ENCODE results near the gene CNTF.

The CNTF gene

DNA sequence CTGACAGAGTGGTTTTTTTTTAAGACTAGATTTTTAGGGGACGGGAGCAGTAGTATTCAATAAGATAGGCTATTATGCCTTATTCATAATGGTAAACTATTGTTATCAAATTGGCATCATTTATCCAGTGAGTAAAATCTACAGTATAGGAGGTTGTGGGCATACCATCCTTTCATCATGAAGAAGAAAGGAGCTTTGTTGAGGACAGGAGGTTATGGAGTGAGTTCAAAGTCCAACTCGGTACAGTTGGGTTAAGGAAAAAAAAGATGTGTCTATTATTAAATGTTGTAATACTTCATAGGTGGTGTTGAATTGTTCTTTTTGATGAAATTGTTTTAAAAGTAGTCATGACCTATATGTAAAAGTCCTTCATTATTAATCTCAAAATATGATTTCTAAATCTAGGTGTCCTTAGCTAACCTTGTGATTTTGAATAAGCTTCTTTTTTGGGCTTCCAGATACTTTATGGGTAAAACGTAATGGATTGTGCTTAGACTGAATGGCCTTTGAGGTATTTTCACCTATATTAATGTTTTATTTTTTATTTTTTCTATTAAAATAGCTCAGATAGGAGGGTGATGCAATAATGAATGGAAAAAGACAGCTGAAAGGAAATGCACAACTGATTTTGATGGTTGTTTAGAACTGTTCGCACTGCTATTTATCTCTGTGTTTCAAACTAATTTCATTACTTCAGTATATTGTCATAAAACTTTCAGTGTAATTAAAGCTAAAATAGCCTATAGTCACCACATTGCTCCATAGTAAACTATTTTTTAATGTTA lies 15.3 kb upstream of the CNTF start:
- DNase-seq (ENCODE audit: low read depth), result no peak

DNA sequence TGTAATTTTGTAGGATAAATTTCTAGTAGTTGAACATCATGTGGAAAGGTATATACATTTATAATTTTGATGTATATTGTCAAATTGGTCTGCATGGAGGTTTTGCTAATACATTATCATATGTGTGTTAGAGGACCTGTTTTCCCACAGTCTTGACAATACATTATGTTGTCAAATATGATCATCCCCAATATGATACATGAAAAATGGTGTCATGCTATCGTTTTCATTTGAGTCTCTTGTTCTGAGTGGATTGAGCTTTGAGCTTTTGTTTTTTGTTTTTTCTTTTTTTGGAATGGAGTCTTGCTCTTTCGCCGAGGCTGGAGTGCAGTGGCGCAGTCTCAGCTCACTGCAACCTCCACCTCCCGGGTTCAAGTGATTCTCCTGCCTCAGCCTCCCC lies 14.1 kb upstream of the CNTF start:
- DNase-seq (ENCODE audit: low read depth), result no peak

DNA sequence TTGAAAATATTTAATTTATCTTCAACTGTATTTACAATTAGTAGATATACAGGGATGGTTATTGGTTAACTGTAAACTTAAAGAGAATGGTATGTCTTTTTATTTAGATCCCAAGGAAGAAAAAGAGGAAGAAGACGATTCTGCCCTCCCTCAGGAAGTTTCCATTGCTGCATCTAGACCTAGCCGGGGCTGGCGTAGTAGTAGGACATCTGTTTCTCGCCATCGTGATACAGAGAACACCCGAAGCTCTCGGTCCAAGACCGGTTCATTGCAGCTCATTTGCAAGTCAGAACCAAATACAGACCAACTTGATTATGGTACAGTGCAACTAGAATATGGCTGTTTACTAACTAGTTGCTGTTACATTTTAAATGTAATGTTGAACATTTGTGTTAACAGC lies 12.7 kb upstream of the CNTF start:
- DNase-seq (ENCODE audit: low read depth), result no peak

DNA sequence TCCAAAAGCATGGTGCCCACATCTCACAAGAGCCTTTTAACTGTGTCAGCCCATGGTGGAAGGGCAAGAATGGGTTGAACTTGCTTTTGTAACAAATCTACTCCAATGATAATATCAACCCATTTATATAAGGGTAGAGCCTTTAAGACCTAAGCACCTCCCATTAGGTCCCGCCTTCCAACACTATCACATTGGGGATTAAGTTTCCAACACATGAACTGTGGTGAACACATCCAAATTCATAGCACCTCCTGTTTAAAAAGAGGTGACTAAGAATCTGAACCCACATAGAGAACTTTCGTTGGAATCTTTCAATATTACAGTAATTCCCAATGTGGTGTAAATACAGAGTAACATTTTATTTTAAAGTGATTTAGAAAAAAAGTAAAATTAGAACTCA lies 9.2 kb upstream of the CNTF start:
- no peak for DNase-seq (ENCODE audit: low read depth)

DNA sequence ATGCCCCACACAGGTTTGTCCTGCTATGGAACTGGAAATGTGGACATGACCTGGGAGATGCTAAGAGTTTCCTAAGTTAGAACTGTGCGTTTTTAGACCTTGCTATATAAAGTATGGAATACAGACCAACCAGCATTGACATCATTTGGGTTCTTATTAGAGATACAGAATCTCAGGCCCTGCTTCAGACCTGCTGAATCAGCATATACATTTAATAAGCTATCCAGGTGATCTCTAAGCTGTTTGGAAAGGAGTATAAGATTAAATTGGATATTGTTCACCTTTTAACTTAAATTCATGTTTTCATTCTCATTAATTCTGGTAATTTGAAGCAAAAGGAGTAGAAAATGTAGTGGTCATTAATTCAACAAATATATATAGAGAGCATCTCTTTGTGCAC lies 6.9 kb upstream of the CNTF start:
- no peak for DNase-seq (ENCODE audit: low read depth)

DNA sequence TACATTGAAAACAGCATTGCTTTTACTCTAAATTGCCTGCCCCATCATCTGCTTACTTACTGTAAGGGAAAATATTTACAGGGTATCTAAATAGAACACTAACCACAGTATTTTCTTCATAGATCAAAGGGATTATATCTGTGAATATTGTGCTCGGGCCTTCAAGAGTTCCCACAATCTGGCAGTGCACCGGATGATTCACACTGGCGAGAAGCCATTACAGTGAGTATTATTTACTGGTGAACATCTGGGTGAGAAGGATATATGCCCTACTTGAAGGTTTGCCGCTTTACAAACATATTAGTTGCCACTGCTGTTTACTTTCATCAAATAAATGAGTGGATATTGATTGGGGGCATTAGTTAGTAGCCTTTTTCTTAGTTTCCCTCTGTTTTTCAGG lies 5.9 kb upstream of the CNTF start:
- DNase-seq (ENCODE audit: low read depth), result peak; percentile 85

DNA sequence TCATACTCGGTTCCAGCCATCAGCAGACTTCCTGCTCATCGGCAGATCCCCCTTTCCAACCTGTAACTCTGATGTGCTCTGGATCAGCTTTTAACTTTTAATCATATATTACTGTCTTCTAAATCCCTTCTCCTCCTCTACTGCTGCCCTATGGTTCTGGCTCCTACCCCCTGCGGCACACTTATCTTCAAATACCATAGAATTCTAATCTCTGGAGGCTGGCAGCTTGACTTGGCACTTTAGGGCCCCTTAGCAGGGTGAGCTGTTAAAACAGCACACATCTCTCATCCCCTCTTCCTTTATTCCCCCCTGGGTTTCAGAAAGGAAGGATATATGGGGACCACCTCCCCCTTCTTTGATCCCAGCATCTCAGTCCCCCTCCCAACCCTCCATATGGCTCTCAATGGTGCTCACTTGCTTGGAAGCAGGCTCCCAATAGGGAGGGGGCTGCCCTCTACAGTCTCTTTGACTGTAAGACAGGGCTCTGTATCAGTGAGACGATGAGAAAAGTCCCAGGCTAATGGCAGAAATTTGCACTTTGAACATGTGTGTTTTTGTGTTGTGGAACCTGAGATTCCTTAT lies 4.4 kb upstream of the CNTF start:
- no peak for DNase-seq (ENCODE audit: low read depth)

DNA sequence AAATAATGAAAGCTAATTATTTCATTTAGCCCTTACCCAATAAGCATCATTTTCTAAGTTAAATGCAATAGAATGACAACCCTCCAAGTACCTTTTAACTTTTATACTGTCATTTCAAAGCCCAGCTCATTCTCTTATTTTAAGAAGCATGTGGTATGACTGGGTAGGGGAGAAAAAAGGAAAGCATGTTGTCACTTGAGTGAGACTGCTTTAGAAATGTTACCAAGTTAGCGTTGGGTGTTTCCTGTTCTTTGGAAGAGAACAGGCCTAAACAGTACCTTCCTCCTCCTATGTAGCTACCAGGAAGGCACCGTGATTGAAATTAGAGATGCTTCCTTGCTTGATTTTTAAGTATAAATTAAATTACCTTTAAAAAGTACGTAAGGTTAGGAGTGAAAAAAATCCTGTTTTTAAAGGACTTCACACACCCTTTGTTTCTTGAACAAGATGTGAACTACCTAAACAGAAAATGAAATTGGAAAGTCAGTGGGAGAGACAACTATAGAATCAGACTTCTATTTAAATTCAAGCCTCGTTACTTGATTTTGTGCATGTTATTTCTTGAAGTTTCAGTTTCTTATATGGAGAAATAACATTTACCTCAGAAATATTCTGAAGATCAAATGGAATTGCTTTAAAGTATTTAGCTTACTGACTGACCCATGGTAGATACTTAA lies 741 bp upstream of the CNTF start:
- no peak for DNase-seq (ENCODE audit: low read depth)

DNA sequence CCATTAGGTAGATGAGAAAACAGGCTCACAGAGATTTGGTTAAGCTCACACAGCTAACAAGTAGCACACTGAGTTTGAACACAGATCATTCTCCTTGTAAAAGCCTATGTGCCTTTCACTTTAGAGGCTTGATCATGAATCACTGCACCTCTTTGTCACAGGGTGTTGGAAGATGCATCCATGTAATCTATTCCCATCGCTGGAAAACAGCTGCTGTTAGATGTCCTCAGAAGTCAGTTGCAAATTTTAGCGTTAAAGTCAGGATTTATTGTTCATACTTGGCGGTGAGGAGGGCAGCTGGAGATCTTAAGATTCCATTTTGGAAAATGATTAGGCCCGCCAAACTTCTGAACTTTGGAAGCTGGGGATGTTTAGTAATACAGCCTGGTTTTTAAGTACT lies 2.6 kb downstream of the CNTF start:
- DNase-seq (ENCODE audit: low read depth), result no peak

DNA sequence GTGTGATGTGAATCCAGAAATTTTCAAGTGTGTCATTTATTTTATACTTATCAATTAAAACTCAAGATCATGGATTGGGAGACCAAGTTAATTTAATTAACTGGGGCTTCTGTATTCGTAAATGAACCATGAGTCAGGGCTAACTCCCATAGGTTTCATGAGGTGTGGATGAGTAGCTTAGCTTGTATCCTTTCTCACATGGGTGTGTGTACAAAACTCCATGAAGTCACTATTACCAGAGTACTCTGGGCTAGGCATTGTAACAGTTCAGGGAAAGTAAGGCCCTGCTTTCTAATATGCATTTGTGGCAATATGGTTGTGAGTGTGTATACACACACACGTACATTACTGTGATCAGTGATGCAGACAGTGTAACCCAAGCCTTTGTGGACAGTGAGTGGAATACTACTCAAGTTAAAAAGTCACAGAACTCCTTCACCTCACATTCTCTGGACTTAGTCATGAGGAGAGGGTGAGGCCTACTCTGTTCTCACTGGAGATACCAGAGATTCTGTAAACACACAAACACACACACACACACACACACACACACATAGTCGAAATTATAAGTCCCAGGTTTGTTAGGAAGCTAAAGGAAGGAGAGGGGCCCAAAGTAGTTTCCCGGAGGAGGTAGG lies 3.5 kb downstream of the CNTF start:
- DNase-seq (ENCODE audit: low read depth), result no peak

DNA sequence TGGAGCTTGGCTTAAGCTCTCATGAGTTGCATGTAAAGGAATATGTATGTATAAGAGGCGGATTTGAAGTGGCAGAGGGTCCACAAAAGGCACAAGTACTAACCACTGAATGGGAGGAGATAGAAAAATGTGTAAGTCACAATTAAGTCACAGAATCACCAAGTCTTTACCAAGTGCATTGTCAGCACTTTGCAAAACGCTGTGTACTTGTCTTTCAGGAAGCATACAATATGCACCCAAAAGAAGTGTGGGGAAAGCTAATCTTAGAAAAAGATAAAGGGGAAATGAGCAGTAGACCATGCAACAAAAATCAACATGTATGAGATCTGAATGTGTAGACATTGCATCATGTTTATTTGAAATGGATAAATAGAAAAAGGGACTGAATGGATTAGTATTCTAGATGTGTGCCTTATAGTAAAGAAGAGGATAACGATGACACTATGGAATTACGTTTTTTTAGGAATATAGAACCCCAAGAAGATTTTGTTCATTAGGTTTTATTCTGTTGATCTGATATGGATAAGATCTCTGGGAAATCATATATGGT lies 4.5 kb downstream of the CNTF start:
- DNase-seq (ENCODE audit: low read depth), result no peak

DNA sequence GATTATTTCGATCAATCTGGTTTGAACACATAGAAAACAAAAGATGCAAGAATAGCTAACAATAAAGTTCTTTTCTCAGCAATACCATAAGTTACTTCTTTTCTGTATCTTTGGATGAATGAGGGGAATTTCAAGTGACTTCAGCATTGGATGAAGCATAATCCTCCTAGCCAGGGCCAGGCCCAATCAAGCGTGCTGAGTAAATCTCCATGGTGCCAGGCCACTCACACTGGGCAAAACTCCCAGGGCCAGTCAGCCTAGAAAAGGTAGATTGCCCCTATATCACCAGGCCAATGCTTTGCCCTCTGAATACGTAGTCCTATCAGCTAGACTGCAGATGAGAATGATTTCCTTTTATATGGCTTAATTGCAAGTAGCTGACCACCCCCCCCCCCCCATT lies 6.0 kb downstream of the CNTF start:
- DNase-seq (ENCODE audit: low read depth), result no peak

DNA sequence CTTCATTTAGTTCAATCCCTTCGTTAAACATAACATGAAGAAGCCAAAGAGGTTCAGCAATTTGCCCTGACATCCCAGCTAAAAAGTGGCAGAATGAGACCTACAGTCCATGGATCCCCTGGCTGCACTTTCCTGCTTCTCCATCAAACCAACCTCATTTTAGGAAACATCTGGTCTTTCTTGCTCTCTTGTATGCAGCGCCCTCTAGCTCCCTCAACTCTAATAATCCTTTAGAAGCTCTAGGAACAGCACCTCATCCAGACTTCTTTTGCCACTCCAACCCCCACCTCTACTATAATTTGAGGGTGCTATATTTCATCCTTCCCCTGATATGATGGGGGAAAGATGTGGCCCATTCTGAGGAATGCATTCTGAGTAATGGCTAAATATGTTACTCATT lies 7.4 kb downstream of the CNTF start:
- DNase-seq (ENCODE audit: low read depth), result peak; percentile 48

DNA sequence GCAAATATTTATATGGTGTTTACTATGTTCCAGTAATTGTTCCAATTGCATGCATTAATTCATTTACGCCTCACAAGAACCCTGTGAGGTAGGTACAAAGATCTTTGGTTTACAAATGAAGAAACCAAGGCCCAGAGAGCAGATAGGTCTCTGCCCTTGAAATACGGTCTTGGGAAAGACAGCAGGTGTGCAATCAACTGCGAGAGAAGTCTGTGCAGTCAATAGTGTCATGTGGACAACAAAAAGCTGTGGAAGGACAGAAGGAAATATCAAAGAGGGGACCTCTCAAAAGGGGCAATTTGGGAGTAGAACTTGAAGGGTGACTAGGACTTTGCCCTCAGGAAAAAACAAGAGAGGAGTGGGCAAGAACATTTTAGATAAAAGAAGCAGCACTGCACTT lies 8.9 kb downstream of the CNTF start:
- no peak for DNase-seq (ENCODE audit: low read depth)

DNA sequence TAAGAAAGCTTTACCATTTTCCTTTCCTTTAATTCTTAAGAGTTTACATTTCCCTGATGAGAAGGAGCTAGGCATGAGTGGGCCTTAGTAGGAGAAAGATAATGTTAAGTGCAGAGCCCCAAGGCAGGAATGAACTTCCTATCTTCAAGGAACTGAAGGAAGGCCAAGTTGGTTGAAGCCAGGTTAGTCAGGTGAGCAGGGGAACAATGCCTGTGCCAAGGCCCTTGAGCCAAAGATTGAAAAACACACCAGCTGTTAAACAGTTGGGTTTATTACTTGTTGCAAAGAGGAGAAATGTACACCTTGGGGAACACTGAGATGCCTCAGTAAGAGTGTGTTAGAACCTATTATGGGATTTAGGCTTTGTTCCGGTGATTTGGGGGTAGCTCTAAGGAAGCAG lies 10.0 kb downstream of the CNTF start:
- no peak for DNase-seq (ENCODE audit: low read depth)

DNA sequence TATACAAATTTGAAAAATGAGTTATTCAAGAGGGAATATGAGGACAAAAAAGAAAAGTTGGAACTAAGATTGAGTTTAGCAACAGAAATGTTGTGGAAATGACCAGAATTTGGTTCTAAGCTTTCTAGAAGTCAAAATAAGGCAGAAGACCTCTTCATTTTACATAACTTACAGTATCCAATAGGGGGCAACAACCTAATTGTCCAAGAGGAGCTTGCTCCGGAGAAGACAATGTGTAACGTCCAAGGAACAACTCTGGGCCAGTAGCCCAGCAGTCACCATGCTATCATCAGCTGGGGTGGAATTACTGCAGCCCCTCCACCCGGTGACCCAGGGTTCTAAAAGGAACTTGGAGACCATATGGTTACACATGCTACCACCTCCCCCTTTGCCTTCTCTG lies 14.1 kb downstream of the CNTF start:
- no peak for DNase-seq (ENCODE audit: low read depth)

DNA sequence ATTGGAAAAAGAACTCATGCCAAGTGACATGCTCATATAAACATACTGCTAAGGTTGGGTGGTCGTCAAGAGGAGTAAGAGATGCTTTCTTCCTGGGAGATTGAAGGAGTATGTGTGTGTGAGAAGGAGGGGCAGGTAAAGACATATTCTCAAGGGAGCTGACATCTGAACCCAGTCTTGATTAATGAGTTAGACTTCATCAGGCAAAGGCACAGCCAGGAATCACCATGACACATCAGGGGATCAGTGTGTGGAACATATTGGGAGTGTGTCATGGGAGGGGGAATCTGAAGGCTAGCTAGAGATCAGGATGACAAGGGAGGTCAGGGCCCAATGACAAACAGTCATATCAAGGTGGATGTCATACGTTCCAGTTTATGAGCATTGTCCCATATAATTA lies 14.9 kb downstream of the CNTF start:
- DNase-seq (ENCODE audit: low read depth), result no peak

DNA sequence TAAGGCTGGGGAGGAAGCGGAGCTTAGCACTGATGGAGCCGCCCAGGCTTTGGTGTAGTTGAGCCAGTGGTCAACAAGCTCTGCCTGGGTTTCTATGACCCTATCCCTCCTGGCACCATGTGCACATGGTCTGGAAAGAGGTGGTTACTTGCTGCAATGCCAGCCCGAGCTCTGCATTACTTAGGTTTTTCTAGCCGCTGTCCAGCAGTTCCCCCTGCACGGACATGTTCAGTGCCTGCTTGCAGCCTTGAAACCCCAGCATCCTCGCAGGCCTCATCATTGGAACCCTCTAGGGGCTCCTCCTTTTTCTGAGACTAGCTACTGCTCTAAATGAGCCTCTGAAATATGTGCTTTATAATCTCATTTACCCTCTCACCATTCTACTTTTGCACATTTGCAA lies 16.6 kb downstream of the CNTF start:
- no peak for DNase-seq (ENCODE audit: low read depth)

DNA sequence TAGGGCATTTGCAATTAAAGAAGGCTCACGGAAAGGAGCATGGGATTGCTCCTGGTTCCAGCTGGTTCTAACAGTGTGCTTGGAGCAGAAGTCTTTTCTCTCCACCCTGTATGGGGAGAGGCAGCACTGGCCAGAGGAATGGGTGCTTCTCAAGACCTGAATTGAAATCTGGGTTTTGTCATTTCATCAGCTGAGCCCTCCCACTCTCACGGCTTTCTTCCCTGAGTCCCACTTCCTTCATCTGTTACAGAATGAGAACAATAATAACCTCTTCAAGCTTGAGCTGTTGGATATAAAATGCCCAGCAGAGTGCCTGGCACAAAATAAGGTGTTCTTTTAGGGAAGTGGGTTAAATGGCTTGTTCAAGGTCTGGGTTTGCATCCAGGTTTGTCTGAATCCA lies 17.2 kb downstream of the CNTF start:
- no peak for DNase-seq (ENCODE audit: low read depth)

DNA sequence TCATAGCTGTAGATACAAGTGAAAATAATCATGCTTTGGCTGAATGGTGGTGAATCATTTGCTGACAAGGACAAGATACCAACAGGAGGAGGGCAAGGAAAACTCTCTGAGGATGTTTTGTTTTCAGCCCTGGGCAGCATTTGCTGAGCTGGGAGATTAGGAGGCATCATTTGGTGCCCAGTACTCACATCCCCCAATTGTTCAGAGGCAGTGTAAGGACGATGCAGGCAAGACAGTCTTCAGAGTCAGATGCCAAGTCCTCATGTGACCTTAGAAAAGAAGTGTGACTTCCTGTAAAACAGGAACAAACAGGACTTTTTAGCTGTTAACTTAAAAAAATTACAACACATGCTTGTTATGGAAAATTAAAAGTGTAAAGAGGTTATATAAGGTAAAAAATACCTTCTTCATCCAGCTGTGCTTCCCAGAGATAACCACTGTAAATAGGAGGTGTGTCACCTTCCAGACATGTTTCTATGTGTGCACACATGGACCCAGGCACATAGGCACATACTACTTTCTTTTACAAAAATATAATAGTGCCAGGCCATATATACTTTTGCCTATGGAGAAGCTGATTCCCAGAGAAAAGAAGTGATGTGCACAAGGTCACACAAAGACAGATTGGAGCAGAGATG lies 18.0 kb downstream of the CNTF start:
- no peak for DNase-seq (ENCODE audit: low read depth)

DNA sequence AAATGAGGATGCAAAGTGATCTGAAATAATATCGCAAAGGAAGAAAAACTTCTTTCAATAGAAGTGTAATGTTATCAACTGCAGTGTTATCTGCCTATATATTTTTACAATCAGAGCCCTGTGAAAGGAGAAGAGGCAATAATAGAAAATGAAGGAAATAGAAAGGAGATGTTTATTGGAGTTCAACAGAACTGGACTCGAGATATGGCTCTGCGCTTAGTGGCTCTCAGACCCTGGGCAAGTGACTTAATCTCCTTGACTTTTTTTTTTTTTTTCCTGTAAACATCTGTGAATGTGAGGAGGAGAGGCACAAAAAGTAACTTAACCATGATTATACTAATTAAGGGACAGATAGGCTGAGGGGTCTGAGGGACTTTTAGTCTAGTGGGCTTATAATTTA lies 18.9 kb downstream of the CNTF start:
- DNase-seq (ENCODE audit: low read depth), result no peak

DNA sequence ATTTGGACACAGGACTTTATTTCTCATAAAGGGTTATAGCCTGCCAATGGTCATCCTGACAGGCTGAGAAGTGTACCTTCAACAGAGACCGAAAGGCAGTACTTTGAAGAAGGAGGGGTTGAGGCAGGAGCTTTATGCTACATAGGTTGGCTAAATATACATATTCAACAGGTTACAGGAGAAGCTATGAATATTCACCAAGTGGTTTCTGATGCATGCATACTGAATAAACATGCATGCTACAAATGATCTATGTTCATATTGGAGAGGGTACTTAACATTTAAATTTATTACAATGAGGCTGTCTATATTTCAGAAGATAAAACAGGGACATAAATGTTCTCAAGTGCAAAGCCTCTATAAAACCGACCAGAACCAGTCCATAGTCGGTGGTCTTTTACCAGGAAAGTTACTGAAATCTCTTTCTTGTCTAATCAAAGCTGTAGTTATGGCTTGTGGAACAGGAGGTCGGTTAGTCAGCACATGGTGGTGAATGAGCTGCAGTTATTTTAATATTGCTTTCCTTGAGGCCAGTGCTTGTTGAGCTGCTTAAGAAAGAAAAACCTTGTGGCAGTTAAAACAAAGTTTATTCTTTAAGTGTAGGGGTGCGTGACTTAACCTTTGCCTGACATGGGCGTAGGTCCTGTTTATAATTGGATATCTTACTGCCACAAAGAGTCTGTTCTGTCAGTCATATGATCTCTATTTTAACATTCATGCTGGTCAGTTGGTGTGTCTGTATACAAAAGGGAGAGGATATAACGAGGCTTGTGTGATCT lies 19.5 kb downstream of the CNTF start:
- DNase-seq (ENCODE audit: low read depth), result no peak

Measured in stromal cell of bone marrow (primary cell).